Neural cell (in vitro differentiated cells): ENCODE results near the gene ANGPTL8. TPM values are rescaled to one million over a fixed set of nuclear protein-coding genes. Genes with fewer than 3 reads are reported as not detected.

Experiments used
- H2AFZ ChIP-seq: fragments of 200-600, 300-800 bp; sonication (generic), shearing (Covaris generic); 2 replicates; pipeline ENCODE4 v1.6.0; 2014; ENCODE audit warnings: low read depth, mild to moderate bottlenecking, antibody characterized with exemption, low read length, moderate library complexity
- H3F3A ChIP-seq: fragments of 200-600 bp; shearing (Covaris generic); 2 replicates; pipeline ENCODE4 v1.6.1; 2016; ENCODE audit warnings: mild to moderate bottlenecking, moderate library complexity, mixed read lengths, antibody characterized with exemption, low read length; ENCODE audit not compliant: insufficient read depth, poor library complexity, severe bottlenecking
- H3K27ac ChIP-seq: fragments of 200-600, 300-800 bp; sonication (generic), shearing (Covaris generic); 2 replicates; pipeline ENCODE4 v1.5.1; 2014; ENCODE audit warnings: mild to moderate bottlenecking, low read length, moderate library complexity
- H3K27me3 ChIP-seq: fragments of 300-800, 200-600 bp; sonication (generic), shearing (Covaris generic); 2 replicates; pipeline ENCODE4 v1.6.0; 2014; ENCODE audit warnings: mild to moderate bottlenecking, low read depth, low read length, moderate library complexity; ENCODE audit not compliant: insufficient read depth
- H3K36me3 ChIP-seq: fragments of 300-800, 200-600 bp; sonication (generic), shearing (Covaris generic); 2 replicates; pipeline ENCODE4 v1.5.1; 2014; ENCODE audit warnings: mild to moderate bottlenecking, antibody characterized with exemption, low read length, moderate library complexity; ENCODE audit not compliant: insufficient read depth
- H3K4me2 ChIP-seq: fragments of 300-800, 200-600 bp; sonication (generic), shearing (Covaris generic); 2 replicates; pipeline ENCODE4 v1.6.0; 2014; ENCODE audit warnings: mild to moderate bottlenecking, low read length
- H3K4me3 ChIP-seq: fragments of 300-800, 200-600 bp; sonication (generic), shearing (Covaris generic); 2 replicates; pipeline ENCODE4 v1.5.1; 2014; ENCODE audit warnings: mild to moderate bottlenecking, low read length, moderate library complexity
- H3K79me2 ChIP-seq: fragments of 200-600 bp; shearing (Covaris generic); replicated peaks from 2 replicates; pipeline ENCODE4 v1.6.0; 2014; ENCODE audit warnings: mild to moderate bottlenecking, low read length, moderate library complexity; ENCODE audit not compliant: insufficient read depth
- H3K9ac ChIP-seq: fragments of 300-800, 200-600 bp; sonication (generic), shearing (Covaris generic); 2 replicates; pipeline ENCODE4 v1.6.1; 2016; ENCODE audit warnings: mild to moderate bottlenecking, low read length, mixed read lengths
- H3K9me2 ChIP-seq: fragments of 200-600 bp; shearing (Covaris generic); 2 replicates; pipeline ENCODE4 v1.6.1; 2016; ENCODE audit warnings: mild to moderate bottlenecking, low read length, mixed read lengths; ENCODE audit not compliant: insufficient read depth
- H3K9me3 ChIP-seq: fragments of 200-600, 300-800 bp; sonication (generic), shearing (Covaris generic); 2 replicates; pipeline ENCODE4 v1.6.1; 2016; ENCODE audit warnings: mild to moderate bottlenecking, mixed run types, low read length, moderate library complexity, mixed read lengths
- H4K20me1 ChIP-seq: fragments of 200-600 bp; shearing (Covaris generic); 2 replicates; pipeline ENCODE4 v1.6.1; 2016; ENCODE audit warnings: mild to moderate bottlenecking, mixed run types; ENCODE audit not compliant: insufficient read depth
- CTCF ChIP-seq: fragments of 450-650 bp; IDR thresholded peaks from 2 replicates; pipeline ENCODE4 v1.5.1; 2014; ENCODE audit warnings: antibody characterized with exemption, mild to moderate bottlenecking, moderate library complexity; ENCODE audit not compliant: poor library complexity, severe bottlenecking
- EP300 ChIP-seq: fragments of 450-650 bp; conservative IDR thresholded peaks from 2 replicates; pipeline ENCODE4 v1.6.1; 2014; ENCODE audit warnings: antibody characterized with exemption, mild to moderate bottlenecking, moderate library complexity; ENCODE audit not compliant: poor library complexity, severe bottlenecking
- EZH2 ChIP-seq: fragments of 200-600, 300-800 bp; shearing (Covaris generic), sonication (generic); IDR thresholded peaks from 2 replicates; pipeline ENCODE4 v1.6.1; 2014; ENCODE audit warnings: antibody characterized with exemption, low read length, borderline replicate concordance, mild to moderate bottlenecking; ENCODE audit not compliant: insufficient read depth, poor library complexity, severe bottlenecking
- MXI1 ChIP-seq: fragments of 450-650 bp; conservative IDR thresholded peaks from 2 replicates; pipeline ENCODE4 v1.6.1; 2014; ENCODE audit warnings: antibody characterized with exemption, mild to moderate bottlenecking; ENCODE audit not compliant: poor library complexity, severe bottlenecking
- POLR2AphosphoS5 ChIP-seq: IDR thresholded peaks from 2 replicates; pipeline ENCODE4 v1.6.1; 2012
- RAD21 ChIP-seq: fragments of 450-650 bp; conservative IDR thresholded peaks from 2 replicates; pipeline ENCODE4 v1.6.1; 2014; ENCODE audit warnings: antibody characterized with exemption, mild to moderate bottlenecking, moderate library complexity
- REST ChIP-seq: IDR thresholded peaks from 2 replicates; pipeline ENCODE4 v1.6.1; 2012; ENCODE audit warnings: borderline replicate concordance
- SMC3 ChIP-seq: fragments of 450-650 bp; conservative IDR thresholded peaks from 2 replicates; pipeline ENCODE4 v1.6.1; 2014; ENCODE audit warnings: antibody characterized with exemption, mild to moderate bottlenecking, moderate library complexity; ENCODE audit not compliant: poor library complexity
- TAF1 ChIP-seq: IDR thresholded peaks from 2 replicates; pipeline ENCODE4 v1.6.1; 2012; ENCODE audit warnings: low read depth
- polyA plus RNA-seq: library from polyadenylated mRNA; depleted of rRNA; stranded (reverse); fragments of >200 nt; gene quantifications from 2 replicates; pipeline ENCODE4 v1.2.3, GENCODE V29; 2014

Gene ANGPTL8
- polyA plus RNA-seq, 1 donor from 2014 or later = not detected

- no peaks in the 10 kb centered on the region for H3K9me2 ChIP-seq
- H3K4me2 ChIP-seq = no peak overlapping the region
- no peaks in the 10 kb centered on the region for H3F3A ChIP-seq
- no peak overlapping the region for H3K9ac ChIP-seq
- no peaks in the 10 kb centered on the region for H3K79me2 ChIP-seq
- H3K27ac ChIP-seq = no peak overlapping the region
- H2AFZ ChIP-seq = no peak overlapping the region
- H3K36me3 ChIP-seq = no peaks in the 10 kb centered on the region
- H4K20me1 ChIP-seq = no peaks in the 10 kb centered on the region
- H3K27me3 ChIP-seq = no peaks in the 10 kb centered on the region
- H3K4me3 ChIP-seq = no peak overlapping the region
- TF ChIP-seq POLR2AphosphoS5 (no peak), EZH2 (no peak), RAD21 (no peak)
- no peaks in the 10 kb centered on the region for H3K9me3 ChIP-seq
These were observed 8.5 kb downstream of the ANGPTL8 start for GRCh38 chr19:11247934-11248333.

- Histone ChIP-seq H2AFZ (no peak overlapping the region), H3K27me3 (no peaks in the 10 kb centered on the region), H4K20me1 (no peaks in the 10 kb centered on the region), H3K27ac (no peak overlapping the region), H3K9ac (no peak overlapping the region), H3K36me3 (no peaks in the 10 kb centered on the region), H3F3A (no peaks in the 10 kb centered on the region), H3K9me2 (no peaks in the 10 kb centered on the region), H3K9me3 (no peaks in the 10 kb centered on the region), H3K79me2 (no peaks in the 10 kb centered on the region), H3K4me2 (no peak overlapping the region), H3K4me3 (no peak overlapping the region)
- TF ChIP-seq RAD21 (no peak), POLR2AphosphoS5 (no peak), CTCF (no peak), REST (no peak), SMC3 (no peak), EP300 (no peak), TAF1 (no peak), MXI1 (no peak), EZH2 (no peak)
These were observed 9.4 kb downstream of the ANGPTL8 start for GRCh38 chr19:11248852-11249251.

- H3K4me3 ChIP-seq = no peak overlapping the region
- H3F3A ChIP-seq = no peaks in the 10 kb centered on the region
- no peaks in the 10 kb centered on the region for H4K20me1 ChIP-seq
- H2AFZ ChIP-seq = no peak overlapping the region
- no peaks in the 10 kb centered on the region for H3K27me3 ChIP-seq
- H3K36me3 ChIP-seq = no peaks in the 10 kb centered on the region
- no peak overlapping the region for H3K4me2 ChIP-seq
- H3K9me2 ChIP-seq = no peaks in the 10 kb centered on the region
- H3K27ac ChIP-seq = no peak overlapping the region
- H3K9me3 ChIP-seq = no peaks in the 10 kb centered on the region
- H3K9ac ChIP-seq = no peak overlapping the region
- no peak for TF ChIP-seq EZH2
- no peak for TF ChIP-seq CTCF
- TF ChIP-seq TAF1 = no peak
- no peak for TF ChIP-seq REST
- no peak for TF ChIP-seq RAD21
- no peak for TF ChIP-seq MXI1
- no peak for TF ChIP-seq POLR2AphosphoS5
- TF ChIP-seq SMC3 = no peak
- no peak for TF ChIP-seq EP300
- H3K79me2 ChIP-seq = no peaks in the 10 kb centered on the region
These were observed 11.8 kb downstream of the ANGPTL8 start for GRCh38 chr19:11251217-11251616.
